HG03159 (cell line): ENCODE data around the gene F2R.
"Not testable (repeated sequence)": the region's sequence is repeated elsewhere in the genome, so short reads cannot be mapped to it uniquely, and the experiment has no call there.

ENCODE experiments used
- ATAC-seq: cut with Tn5 transposase; IDR thresholded peaks from one replicate; pipeline ENCODE4 v1.9.1; 2021; ENCODE audit warnings: mild to moderate bottlenecking, moderate library complexity; ENCODE audit not compliant: unreplicated experiment

F2R gene

DNA sequence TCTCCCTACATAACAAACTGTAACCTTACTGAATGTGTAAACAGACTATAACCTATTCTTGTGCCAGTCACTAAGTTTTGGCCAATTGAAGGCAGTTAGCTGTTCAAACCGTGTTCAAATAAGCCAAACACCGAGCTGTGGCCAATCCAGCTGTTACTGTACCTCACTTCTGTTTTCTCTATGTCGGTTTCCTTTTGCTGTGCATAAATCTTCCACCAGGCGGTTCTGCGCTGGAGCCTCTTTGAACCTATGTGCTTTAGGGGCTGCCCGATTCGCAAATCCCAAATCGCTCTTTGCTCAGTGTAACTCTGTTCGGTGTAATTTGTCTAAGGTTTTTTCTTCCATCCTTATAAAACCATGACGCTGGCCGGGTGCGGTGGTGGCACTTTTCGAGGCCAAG lies 31.8 kb downstream of the F2R start:
- ATAC-seq = no peak

DNA sequence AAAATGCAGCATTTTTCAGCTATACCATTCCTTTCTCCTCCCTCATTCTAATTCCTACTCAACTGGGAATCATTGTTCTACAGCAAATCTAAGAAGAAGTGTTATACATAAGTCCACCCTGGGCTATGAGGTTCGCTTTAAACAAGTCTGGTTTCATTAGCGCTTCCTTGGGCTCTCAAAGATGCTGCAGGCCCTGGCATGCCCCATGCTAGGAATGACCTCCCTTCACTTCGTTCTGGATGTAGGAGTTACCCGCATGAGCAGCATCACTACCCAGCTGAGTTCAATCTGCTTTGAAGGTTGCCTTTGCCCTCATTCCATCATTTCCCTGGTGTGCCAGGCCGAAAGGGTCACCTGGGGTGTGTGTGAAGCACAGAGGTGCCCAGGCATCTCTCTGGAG lies 35.4 kb downstream of the F2R start:
- no peak for ATAC-seq

- ATAC-seq = no peak
Observed at GRCh38 chr5:76754668-76755078, 38.7 kb downstream of the F2R start.

GRCh38 chr5:76755779-76756637 lies 40.1 kb downstream of the F2R start:
- no peak for ATAC-seq

DNA sequence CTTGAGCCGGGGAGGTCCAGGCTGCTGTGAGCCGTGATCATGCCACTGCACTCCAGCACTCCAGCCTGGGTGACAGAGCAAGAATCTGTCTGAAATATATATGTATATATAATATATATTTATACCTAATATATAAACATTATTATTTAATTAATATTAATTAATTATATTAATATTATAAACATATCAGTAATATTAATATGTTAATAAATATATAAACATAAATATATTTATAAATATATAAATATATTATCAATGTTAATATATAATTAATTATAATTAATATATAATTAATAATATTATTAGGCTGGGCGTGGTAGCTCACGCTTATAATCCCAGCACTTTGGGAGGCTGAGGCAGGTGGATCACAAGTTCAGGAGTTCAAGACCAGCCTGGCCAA lies 41.1 kb downstream of the F2R start:
- ATAC-seq = no peak

GRCh38 chr5:76761118-76761517 lies 45.2 kb downstream of the F2R start:
- not testable (repeated sequence) for ATAC-seq

- ATAC-seq = no peak
Observed at GRCh38 chr5:76762484-76762883, 46.6 kb downstream of the F2R start.

DNA sequence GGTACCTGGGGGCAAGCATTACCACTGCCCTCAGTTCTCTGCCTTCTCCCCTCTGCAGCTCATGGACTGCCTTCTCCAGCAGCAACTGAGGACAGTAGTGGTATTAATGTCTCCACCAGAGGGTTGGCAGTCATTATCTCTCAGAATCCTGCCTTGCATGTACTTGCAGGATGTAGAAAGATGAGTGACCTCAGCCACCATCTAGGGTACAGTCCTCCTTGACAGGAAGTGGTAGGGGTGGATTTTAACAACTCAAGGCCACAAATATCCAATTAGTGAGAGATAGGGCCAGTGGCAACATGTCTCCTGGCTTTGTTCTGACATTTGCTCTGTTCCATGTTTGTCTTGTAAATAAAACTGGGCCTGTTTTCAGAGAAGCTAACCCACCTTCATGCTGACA lies 47.2 kb downstream of the F2R start:
- ATAC-seq = no peak

- ATAC-seq = no peak
Observed at GRCh38 chr5:76764374-76764773, 48.4 kb downstream of the F2R start.

GRCh38 chr5:76765249-76765648 lies 49.3 kb downstream of the F2R start:
- no peak for ATAC-seq

DNA sequence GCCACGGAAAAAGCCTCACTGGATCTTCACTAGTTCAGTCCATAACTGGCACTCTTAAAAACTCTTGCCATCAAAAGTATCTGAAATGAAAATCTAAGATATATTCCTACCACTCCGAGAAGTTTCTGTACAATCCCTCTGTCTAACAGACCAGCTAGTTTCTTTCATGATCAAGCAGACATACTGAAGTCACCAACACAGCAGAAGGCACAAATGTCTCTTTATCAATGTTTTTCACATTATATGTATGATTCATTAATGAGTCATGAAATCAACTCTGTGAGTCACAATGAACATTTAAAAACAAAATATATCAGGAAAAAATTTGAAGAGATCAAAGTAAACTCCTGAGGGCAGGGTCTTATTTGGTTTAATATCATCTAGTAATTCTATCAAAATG lies 50.8 kb downstream of the F2R start:
- no peak for ATAC-seq

- not testable (repeated sequence) for ATAC-seq
Observed at GRCh38 chr5:76771041-76771440, 55.1 kb downstream of the F2R start.

DNA sequence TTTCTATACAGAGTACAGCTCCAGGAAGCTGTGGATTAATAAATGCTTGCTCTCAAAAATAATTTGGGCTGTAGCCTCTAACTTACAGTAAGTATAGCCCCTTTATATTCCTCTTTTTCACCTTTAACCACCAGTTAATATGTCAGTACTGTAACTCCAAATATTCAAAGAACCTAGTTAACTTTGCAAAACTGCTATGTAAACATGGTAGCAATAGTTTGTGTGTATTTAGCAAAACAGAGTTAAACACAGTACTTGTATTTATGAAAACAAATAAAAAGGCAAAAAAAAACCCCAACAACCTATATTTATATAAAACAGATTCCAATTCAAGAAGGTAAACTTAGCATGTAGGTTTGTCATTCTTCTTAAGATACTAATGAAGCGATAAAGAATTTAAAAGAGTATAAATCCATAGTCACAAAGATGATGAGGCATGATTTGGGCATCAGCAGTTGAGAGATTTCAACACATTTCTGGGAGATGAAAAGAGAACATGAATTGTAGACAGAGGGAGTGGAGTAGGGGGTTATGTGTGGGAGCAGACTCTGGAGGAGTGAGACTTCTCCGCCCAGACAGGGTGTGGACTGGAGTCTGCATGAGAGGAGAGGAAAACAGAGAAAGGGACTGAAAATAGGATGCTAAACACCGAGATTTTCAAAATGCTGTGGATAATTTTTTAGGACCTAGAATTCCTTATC lies 55.9 kb downstream of the F2R start:
- no peak for ATAC-seq

GRCh38 chr5:76775921-76776320 lies 60.0 kb downstream of the F2R start:
- ATAC-seq = no peak

- ATAC-seq = no peak
Observed at GRCh38 chr5:76776391-76776790, 60.5 kb downstream of the F2R start.

GRCh38 chr5:76780616-76781015 lies 64.7 kb downstream of the F2R start:
- ATAC-seq = not testable (repeated sequence)

DNA sequence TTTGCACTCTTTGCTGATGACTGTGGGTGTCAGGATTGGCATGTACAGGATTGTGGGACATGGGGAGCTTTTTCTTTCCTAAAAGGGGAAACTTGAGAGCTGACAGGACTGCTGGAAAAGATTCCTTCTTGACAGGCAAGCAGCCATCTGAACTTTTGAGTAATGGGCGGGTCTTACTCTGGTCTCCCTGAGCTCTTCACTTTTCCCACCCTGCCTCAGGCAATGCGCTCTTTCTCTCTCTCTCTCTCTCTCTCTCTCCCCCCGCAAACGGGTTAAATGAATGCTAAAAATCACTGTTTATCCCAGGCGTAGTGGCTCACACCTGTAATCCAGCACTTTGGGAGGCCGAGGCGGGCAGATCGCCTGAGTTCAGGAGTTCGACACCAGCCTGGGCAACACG lies 65.8 kb downstream of the F2R start:
- no peak for ATAC-seq

GRCh38 chr5:76782444-76782843 lies 66.5 kb downstream of the F2R start:
- no peak for ATAC-seq
